Stimulated activated CD8-positive, alpha-beta memory T cell treated with anti-CD3 and anti-CD28 coated beads, Interleukin-15, amount 100 ng/mL, for 4 hours (primary cell): ENCODE results near the gene TRIM31.
"Not testable (repeated sequence)": the region's sequence is repeated elsewhere in the genome, so short reads cannot be mapped to it uniquely, and the experiment has no call there.

Source experiments
- DNase-seq, 2 donors: peaks; one replicate each; pipeline ENCODE4 v3.0.0-alpha.2; 2020; ENCODE audit warnings: low read depth in 2 of 2

TRIM31 gene

DNA sequence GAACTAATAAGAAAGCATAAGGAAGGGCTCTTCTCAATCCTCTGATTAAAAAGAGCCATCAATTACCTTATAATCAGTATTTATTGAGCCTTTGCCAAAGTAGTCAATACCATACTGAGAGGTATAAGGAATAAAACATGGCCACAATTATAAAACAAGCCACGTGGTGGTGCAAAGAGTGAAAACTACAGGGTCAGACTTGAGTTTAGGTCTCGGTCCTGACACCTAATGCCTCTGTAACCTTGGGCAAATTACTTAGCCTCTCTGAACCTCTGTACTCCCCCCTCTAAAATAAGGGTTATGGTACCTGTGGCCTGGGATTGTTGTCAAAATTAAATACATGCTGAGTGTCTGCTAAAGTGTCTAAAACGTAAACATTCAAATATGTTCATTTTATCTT, 36.3 kb upstream of the TRIM31 start:
- no peak for DNase-seq

DNA sequence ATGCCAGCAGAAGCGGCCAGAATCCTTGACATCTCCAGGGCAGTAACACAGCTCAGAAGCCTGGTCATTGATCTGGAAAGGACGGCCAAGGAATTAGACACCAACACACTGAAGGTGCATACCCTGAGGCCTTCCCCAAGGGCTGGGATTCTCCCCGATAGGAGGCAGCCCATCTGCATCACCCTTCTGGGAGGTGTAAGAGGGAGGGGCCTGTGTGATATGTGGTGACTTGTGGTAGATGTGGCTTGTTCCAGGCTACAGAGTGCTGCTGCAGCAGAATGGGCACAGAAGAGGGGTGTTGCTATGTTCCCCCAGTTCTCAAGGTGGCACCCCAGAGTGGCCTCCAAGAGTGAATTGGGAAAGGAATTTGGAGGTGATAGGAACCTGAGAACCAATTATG, 34.2 kb upstream of the TRIM31 start:
- DNase-seq = no peak

DNA sequence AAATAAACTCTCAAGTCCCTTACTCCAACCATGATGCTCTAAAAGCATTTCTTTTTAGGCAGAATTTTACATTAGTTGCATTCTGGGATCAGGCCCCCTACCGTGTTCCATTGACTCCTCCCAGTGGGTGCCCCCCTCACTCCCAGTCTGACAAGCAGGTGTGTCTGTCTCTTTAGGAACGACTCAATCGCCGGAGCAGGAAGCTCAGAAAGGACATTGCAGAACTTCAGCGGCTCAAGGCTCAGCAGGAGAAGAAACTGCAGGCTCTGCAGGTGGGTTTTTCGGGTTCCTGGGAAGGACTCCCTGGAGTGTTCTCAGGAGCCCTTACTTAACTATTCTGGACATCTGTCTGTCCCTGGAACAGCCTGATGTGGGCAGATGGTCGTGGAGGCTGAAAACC, 32.9 kb upstream of the TRIM31 start:
- no peak for DNase-seq

DNA sequence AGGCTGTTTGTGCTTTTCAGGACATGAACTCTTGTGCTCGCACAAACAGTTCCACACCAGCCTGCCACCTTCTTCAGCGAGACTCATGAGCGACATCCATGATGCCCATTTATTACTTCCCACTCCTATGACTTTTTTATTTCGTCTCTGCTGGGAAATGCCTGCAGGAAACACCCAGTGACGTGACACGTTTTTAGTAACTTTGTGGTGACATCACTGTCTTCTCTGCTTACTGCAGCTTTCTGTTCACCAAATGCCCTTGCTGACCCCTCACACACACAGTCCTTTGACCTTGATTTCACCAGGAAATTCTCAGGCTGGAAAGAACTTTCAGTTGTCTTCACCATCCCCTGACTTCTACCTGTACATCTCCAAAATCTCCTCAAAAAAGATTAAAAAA, 31.9 kb upstream of the TRIM31 start:
- no peak for DNase-seq

DNA sequence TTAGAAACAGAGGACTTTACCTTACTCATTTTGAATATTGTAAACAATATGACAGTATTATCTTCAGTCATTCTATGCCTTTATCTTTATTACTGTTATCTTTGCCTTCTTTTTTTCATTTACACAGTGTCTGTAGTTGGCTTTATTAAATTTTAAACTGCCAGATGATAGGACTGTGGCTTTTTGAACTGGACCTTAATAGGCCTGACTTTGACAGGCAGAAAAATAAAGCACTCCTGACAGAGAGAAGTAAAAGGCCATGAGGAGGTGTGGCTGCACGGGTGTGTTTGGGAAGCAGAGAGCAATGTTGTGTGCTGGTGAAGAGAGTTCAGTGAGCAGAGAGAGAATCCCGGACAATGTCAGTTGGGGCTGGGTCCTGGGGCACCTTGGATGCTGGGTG, 30.9 kb upstream of the TRIM31 start:
- DNase-seq = no peak

DNA sequence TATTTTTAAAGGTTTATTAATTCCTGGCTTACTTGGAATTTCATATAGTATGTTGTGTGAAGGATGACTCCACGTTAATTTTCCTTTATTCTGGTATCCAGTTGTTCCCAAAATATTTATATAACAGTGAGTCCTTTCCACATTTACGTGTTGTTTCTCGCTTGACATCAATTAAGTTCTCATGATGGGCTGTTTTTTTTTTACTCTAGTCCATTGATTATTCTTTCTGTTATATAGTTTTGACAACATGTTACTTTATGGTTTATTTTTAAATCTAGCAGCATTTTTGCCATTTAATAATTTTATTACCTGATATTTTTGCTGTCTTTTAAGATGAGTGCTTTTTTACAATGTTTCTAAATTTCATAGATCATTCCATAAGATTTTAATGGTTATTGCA, 29.8 kb upstream of the TRIM31 start:
- no peak for DNase-seq

DNA sequence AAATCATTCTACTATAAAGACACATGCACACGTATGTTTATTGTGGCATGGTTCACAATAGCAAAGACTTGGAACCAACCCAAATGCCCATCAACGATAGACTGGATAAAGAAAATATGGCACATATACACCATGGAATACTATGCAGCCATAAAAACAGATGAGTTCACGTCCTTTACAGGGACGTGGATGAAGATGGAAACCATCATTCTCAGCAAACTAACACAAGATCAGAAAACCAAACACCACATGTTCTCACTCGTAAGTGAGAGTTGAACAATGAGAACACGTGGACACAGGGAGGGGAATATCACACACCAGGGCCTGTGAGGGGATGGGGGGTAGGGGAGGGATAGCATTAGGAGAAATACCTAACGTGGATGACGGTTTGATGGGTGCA, 27.4 kb upstream of the TRIM31 start:
- DNase-seq = not testable (repeated sequence)

DNA sequence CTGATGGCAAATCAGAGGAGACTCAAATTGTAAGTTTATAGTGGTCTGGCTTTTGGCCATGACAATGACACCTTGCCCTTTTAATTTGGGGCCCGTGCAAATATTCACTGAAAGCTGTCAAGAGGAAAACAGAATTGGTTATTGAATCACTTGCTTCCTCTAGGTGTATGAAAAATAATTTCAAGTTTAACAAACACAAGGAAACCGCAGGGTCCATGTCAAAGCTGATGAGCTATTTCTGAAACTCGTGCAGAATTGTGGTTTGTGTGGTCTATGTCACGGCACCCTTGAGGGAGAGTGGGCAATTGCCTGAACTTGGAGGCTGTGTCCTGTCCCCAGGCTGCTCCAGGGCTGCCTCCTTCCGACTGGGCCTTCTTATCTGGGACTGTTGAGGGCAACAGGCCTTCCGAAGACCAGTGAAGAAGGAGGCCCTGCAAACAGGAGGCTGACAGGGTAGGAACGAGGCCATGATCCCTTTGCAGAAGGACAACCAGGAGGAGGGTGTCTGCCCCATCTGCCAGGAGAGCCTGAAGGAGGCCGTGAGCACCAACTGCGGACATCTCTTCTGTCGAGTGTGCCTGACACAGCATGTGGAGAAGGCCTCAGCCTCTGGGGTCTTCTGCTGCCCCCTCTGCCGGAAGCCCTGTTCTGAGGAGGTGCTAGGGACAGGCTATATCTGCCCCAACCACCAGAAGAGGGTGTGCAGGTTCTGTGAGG, 23.8 kb upstream of the TRIM31 start:
- no peak for DNase-seq

DNA sequence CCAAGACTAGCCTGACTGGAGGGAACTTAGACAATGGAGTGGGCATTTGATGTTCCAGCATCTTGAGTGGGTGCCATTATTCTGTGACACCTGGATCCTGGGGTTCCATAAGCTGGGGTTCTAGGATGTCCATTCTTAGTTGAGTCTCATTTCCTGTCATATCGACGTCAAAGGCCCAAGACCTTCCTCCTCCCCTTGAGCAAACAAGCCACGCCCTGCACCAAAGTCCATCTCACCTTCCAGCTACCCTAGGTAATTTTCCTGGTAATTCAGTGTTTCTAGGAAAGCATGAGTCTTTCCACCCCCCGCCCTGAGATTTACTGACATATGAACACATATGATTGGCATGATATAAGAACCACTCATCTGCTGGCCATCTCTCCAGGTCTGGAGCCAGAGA, 22.9 kb upstream of the TRIM31 start, which contains the start of gene TRIM40:
TSS of gene TRIM40 (plus strand) at position 384 of the 400 bp plus-strand sequence. CDS start 897 bp downstream, outside the sequence.
- no peak for DNase-seq

DNA sequence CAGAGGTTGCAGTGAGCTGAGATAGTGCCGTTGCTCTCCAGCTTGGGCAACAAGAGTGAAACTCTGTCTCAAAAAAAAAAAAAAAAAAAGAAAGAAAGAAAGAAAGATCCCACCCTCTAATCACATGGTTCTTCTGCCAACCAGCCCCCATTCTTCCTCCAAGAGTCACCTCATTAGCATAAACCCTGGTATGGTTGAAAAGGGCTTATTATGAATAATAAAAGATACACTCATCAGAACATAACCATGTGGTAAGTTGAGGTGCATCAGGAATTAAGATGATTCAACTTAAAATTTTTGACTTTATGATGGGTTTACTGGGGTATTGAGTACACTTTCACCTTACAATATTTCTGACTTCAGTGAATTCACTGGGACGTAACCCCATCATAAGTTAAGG, 22.3 kb upstream of the TRIM31 start:
- DNase-seq = no peak

DNA sequence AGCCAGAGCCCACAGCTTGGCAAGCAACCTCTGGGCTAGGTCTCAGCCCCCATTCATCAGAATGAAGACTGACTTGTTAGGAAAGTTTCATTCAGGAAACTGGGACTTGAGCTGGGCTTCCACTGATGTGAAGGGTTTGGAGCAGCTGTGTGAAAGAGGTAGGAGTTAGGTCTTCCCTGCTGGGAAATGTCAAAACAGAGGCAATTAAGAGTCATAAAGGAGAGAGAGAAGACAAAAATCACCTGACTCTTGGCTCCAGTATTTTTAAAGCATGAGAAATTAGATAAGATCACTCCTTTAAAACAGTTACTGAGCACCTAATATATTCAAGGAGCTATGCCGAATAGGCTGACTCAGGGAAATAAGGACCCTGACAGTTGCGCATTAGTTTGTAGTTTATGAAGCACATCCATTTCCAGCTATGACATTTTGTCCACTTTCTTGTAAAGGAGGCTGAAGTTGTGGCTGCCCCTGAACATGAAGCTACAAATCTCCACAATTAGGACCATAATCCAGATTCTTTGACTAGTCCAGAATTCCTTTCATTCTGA, 19.1 kb upstream of the TRIM31 start:
- no peak for DNase-seq

DNA sequence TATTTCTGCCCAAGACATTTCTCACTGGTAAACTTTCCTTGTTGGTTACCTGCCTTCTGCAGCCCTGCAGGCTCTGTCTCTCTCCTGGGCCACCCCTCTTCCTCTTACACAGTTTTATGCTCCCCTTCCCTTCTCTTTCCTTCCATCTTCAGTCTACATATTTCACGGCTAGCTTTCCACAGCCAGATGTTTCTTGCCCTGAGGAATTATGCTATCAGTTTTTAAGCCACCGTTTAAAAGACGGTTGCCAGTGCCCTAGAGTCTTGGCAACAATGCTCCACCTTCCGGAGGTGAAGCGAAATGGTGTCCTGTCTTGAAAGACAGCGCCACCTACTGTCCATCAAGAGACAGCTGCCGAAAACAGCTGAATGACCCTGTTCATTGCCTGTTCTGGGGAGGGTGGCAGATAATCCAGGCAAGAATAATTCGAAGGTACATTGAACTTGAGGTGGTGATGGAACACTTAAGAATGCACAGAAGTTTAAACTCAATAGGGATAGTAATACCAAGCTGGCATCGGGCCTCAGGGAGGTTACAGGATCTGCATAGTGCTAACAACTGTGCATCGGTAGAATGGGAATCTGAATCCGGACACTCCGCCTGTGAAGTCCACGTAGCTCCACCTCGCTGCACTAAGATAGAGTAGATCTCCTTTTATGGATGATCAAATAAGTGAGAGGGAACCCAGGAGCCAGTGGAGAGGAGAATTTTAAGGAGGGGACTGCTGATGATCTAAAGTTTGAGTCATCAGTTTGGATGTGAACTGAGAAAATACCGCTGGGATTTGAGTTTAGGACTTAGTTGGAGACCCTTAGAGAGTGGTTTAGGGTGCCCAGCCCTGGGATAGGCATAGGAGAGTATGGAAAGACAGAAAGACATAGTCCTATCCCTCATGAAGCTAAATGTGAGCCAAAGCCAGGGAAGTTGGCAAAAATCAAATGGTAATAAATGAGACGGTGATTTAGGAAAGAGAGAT, 18.3 kb upstream of the TRIM31 start:
- DNase-seq = peak; percentile 29 to 55

DNA sequence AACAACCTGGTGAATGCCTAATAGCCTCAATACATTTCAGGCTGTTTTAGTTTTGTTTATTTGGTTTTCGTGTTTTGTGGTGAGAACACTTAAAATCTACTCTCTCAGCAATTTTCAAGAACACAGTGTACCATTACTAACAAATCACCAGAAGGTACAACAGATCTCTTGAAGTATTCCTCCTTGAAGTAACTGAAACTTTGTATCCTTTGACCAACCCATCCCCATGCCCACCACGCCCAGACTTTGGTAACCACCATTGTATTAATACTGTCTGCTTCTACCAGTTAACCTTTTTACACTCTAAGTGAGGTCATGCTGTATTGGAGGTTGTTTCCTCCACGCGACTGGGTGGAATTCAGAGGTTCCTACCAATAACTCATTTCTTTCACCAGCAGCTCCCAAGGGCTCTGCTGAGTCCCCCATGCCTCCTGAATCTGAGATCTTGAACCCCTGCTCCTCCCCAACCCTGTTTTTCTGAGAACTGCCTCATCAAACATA, 17.3 kb upstream of the TRIM31 start:
- DNase-seq = no peak

DNA sequence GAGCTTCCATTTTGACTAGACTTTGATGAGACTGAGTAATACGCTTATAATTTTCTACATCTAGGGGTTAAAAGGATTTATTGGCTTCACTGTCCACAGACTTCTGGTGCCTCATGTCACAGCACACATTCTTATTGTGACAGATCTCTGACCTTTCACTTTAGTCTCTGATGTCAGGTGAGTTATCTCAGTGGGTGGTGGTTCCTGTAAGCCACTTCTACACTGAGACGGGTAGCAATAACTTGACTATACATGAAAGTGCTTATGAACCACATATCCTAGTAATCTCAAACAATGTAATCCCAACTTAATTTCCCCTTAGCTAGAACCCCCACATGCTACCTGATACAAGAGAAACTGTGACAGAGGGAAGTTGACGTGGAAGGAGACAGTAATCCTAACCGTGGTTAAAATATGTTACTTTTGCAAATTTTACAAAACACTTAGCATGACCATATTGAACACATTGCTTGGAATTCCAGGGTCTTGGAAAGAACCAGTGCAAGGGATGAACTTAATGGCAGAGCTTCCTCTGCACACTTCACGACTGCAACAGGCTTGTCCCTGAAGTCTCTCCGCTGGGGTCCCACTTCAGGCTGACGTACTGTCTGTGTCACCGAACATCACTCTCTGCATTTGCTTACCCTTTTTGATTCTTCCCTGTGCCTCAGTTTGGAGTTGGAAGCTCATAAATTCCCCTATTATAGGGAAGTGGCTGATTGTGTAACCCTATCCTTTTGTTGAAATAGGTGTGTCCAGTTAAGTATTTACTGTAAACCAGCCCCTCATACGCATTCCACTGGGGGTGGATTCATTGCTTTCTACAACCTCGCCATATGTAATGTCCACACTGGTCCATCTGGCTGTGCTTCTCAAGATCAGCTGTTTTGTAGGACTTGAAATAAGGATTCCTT, 16.6 kb upstream of the TRIM31 start:
- no peak for DNase-seq

DNA sequence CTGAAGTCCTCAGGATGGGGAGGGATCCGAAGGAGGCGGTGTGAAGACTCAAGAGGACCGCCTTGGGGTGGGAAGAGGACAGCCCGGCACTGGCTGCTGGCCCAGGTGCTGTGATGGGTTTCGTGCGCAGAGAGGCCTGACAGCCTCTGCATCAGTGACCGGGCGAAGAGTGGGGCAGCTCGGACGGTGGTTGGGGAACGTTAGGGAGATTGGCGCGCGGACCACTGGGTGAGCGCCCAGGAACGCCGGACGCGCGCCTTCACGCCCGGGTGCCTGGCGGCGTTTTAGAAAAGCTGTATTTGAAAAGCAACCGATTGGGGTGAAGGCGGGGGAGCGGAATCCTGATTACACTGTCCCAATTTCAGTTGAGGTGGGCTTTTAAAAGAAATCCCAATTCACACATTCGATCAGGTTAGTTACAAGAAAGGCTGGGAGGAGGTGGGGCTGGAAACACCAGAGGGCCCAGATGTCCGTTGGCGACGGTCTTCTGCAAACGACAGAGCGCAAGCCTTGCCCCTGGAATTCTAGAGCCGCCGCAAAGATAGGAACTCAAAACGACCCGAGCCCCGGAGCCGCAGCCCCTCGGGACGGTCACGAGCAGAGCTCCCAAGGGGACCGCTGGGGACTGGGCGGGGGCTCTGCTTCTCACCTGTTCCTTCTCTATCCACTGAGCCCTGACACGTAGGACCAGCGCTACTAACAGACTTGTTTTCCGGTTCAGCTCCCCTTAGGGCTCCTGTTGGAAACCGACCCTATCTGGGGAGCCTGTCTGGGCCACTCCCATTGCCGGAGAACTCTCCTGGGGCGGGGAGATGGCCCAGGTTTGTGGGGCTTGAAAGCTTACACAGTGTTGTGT, 14.6 kb upstream of the TRIM31 start:
- no peak for DNase-seq

DNA sequence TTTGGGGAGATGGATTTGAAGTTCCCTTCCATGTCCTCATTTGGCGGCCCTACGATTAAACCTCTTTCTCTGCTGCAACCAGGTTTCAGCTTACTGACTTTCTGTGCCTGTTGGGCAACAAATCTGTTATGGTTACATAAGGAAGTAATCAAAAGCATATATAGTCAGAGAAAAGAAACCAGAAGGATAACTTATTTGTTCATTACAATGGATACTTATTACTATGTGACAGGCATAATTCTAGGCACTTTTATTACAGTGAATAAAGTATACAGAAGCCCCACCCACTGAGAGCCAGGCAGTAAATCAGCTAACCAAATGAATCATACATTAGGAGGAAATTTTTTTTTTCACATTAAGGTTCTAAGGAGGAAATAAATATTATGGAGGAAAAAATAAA, 9.6 kb upstream of the TRIM31 start:
- no peak for DNase-seq

DNA sequence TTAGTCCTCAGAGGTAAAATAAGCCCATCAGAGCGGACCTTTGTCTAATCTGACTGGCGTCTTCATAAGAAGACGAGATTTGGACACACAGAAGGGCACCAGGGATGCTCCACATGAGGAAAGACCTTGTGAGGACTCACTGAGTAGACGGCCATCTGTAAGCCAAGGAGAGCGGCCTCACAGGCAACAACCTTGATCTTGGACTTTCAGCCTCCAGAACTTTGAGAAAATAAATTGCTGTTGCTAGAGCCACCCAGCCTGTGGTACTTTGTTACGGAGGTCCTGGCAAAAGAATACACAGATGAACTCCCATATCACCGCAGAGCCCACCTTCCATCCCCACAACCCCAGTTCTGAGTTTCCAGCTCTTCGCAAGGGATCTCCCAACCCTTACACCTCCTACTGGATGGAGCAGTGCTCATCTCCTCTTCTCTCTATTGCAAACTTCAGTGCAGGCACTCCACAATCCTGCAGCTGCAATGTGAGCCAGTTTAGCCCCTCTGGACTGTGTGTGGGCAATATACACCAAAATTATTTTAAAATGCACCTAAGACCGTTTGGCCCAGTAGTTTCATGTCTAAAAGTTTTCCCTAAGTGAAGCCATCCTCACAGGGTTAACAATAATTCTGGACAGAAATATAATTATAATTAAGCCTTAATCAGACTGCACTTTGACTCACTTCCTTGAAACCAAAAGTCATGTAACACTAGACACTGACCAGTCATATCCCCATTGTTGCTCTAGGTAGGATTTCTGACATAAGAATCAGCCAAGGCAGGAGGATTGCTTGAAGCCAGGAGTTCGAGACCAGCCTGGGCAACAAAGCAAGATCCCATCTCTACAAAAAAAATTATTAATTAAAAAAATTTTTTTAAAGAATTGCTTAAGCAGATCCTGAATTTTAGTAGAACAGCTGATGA, 8.8 kb upstream of the TRIM31 start:
- DNase-seq = no peak

DNA sequence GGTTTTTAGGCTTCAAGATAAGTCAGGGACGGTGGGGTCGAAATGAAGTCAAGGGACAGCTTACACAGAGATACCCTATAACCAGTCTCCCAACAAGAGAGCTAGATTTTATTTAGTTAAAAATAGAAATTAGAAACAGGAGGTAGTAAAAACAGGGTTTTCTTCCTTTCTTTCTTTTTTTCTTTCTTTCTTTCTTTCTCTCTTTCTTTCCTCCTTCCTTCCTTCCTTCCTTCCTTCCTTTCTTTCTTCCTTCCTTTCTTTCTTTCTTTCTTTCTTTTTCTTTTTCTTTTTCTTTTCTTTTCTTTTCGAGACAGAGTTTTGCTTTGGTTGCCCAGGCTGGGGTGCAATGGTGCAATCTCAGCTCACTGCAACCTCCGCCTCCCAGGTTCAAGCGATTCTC, 5.8 kb upstream of the TRIM31 start:
- DNase-seq = not testable (repeated sequence)

DNA sequence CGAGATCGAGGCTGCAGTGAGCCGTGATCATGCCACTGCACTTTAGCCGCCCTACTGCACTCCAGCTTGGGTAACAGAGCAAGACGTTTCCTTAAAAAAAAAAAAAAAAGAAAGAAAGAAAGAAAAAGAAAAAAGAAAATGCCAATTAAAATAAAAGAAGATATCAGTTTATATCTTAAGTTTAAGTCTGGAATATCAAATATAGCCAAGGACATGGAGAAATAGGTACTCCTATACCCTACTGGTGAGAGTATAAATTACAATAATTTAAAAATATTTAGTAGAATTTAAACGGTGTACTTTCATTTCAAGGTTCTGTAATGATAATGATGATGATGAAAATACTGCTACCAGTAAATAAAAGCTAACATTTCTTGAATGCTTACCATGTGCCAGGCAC, 3.8 kb upstream of the TRIM31 start:
- DNase-seq = no peak
